KMS-11 (cell line): ENCODE measurements around the gene CAMTA1.

Experiments used
- H2AFZ ChIP-seq: fragments of 200-600 bp; sonication (generic); 2 replicates; pipeline ENCODE4 v1.6.1; 2016; ENCODE audit warnings: antibody characterized with exemption, mixed run types, low read depth
- H3K27ac ChIP-seq: fragments of 200-600 bp; sonication (generic); 2 replicates; pipeline ENCODE4 v1.6.1; 2016; ENCODE audit warnings: mild to moderate bottlenecking, mixed run types
- H3K27me3 ChIP-seq: fragments of 200-600 bp; sonication (generic); 2 replicates; pipeline ENCODE4 v1.6.1; 2017; ENCODE audit warnings: mild to moderate bottlenecking, low read depth, mixed run types, moderate library complexity; ENCODE audit not compliant: insufficient read depth
- H3K36me3 ChIP-seq: fragments of 200-600 bp; sonication (generic); 2 replicates; pipeline ENCODE4 v1.6.1; 2017; ENCODE audit warnings: mild to moderate bottlenecking, mixed run types; ENCODE audit not compliant: insufficient read depth
- H3K4me1 ChIP-seq: fragments of 200-600 bp; sonication (generic); 2 replicates; pipeline ENCODE4 v1.6.1; 2016; ENCODE audit warnings: mild to moderate bottlenecking, low read depth, mixed run types; ENCODE audit not compliant: poor library complexity, severe bottlenecking
- H3K4me2 ChIP-seq: fragments of 200-600 bp; sonication (generic); 2 replicates; pipeline ENCODE4 v1.7.0; 2016; ENCODE audit warnings: mild to moderate bottlenecking, mixed run types
- H3K4me3 ChIP-seq: fragments of 200-600 bp; sonication (generic); IDR thresholded peaks from 2 replicates; pipeline ENCODE4 v1.6.1; 2017; ENCODE audit warnings: low read depth, low read length, mixed read lengths; ENCODE audit not compliant: insufficient read depth
- H3K79me2 ChIP-seq: fragments of 200-600 bp; sonication (generic); 2 replicates; pipeline ENCODE4 v1.6.1; 2016; ENCODE audit warnings: low read depth, mixed run types; ENCODE audit not compliant: insufficient read depth
- H3K9ac ChIP-seq: fragments of 200-600 bp; sonication (generic); 2 replicates; pipeline ENCODE4 v1.6.1; 2016; ENCODE audit warnings: mild to moderate bottlenecking, mixed run types
- H4K20me1 ChIP-seq: fragments of 200-600 bp; sonication (generic); 2 replicates; pipeline ENCODE4 v1.6.1; 2016; ENCODE audit warnings: mild to moderate bottlenecking, mixed run types; ENCODE audit not compliant: insufficient read depth
- CTCF ChIP-seq: fragments of 200-600 bp; sonication (generic); conservative IDR thresholded peaks from 2 replicates; pipeline ENCODE4 v1.6.1; 2017; ENCODE audit warnings: low read depth, mild to moderate bottlenecking, antibody characterized with exemption, low read length, moderate library complexity, mixed read lengths

Gene CAMTA1

DNA sequence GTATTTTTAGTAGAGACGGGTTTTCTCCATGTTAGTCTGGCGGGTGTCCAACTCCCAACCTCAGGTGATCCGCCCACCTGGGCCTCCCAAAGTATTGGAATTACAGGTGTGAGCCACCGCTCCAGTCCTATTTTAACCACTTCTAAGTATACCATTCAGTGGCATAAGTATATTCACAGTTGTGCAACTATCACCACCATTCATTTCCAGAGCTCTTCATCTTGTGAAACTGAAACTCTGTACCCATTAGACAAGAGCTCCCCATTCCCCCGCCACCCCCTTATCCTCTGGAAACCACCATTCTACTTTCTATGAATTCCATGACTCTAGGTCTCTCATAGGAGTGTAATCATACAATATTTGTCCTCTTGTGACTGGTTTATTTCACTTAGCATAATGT is 40.2 kb upstream of the CAMTA1 start:
- Histone ChIP-seq H3K4me2 (0 out of 2 replicates have a peak overlapping the region, but pooled peaks have one; percentile 26), H3K79me2 (no peaks in the 10 kb centered on the region), H3K27ac (peak overlapping the region; percentile 37; the same call in 1 of the 2 replicates), H3K27me3 (no peaks in the 10 kb centered on the region), H4K20me1 (no peaks in the 10 kb centered on the region), H2AFZ (no peak overlapping the region), H3K4me3 (no peak overlapping the region), H3K9ac (no peak overlapping the region), H3K4me1 (peaks cover 24% of the 10 kb centered on the region), H3K36me3 (no peaks in the 10 kb centered on the region)
- no peak for TF ChIP-seq CTCF

DNA sequence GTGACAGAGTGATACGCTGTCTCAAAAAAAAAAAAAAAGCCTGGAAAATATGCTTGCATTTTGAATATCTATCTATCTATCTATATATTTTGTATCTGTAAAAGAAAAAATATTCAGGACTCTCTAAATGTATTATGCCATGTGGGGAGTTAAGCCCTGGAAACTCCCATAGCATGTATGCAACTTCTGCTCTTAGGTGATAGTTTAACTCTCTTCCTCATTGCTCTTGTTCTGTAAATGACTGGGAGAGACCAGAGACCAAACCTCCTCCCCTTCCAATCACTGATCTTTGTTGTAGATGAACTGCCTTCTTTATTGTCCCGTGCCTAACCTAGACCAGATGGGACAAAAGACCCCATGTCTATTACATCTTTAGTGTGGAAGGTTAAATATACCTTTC is 37.6 kb upstream of the CAMTA1 start:
- H3K4me2 ChIP-seq: no peak overlapping the region
- no peaks in the 10 kb centered on the region for H4K20me1 ChIP-seq
- no peak overlapping the region for H3K9ac ChIP-seq
- H3K27me3 ChIP-seq: no peaks in the 10 kb centered on the region
- peaks cover 24% of the 10 kb centered on the region for H3K4me1 ChIP-seq
- no peak overlapping the region for H2AFZ ChIP-seq
- no peak overlapping the region for H3K27ac ChIP-seq
- no peaks in the 10 kb centered on the region for H3K79me2 ChIP-seq
- no peak overlapping the region for H3K4me3 ChIP-seq
- TF ChIP-seq CTCF: no peak
- no peaks in the 10 kb centered on the region for H3K36me3 ChIP-seq

DNA sequence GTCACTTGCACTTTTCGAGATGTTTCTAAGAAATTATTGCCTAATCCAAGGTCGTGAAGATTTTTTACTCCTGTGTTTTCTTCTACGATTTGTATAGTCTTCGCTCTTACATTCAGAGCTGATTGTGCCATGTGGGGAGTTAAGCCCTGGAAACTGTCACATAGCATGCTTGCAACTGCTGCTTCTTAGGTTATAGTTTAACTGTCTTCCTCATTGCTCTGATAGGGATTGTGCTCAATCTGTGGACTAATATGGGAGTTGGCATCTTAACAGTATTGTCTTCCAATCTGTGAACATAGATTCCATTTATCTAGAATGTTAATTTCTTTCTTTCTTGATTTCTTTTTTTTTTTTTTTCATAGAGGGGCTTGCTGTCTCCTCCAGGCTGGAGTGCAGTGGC is 34.8 kb upstream of the CAMTA1 start:
- Histone ChIP-seq H3K27ac (no peak overlapping the region), H3K36me3 (no peaks in the 10 kb centered on the region), H3K4me2 (no peak overlapping the region), H3K4me3 (no peak overlapping the region), H3K79me2 (no peaks in the 10 kb centered on the region), H3K27me3 (no peaks in the 10 kb centered on the region), H4K20me1 (no peaks in the 10 kb centered on the region), H3K4me1 (peaks cover 9% of the 10 kb centered on the region), H3K9ac (no peak overlapping the region), H2AFZ (no peak overlapping the region)
- TF ChIP-seq CTCF: no peak

- H2AFZ ChIP-seq: no peak overlapping the region
- H3K36me3 ChIP-seq: no peaks in the 10 kb centered on the region
- no peaks in the 10 kb centered on the region for H3K4me1 ChIP-seq
- H4K20me1 ChIP-seq: no peaks in the 10 kb centered on the region
- TF ChIP-seq CTCF: no peak
- H3K9ac ChIP-seq: no peak overlapping the region
- no peaks in the 10 kb centered on the region for H3K79me2 ChIP-seq
- no peaks in the 10 kb centered on the region for H3K27me3 ChIP-seq
- no peak overlapping the region for H3K4me3 ChIP-seq
- H3K27ac ChIP-seq: no peak overlapping the region
- no peak overlapping the region for H3K4me2 ChIP-seq
Observed at GRCh38 chr1:6753320-6754140, 31.7 kb upstream of the CAMTA1 start.
